Measurements from ENCODE around the gene TNFSF9. TPM values are rescaled to one million over a fixed set of nuclear protein-coding genes. Genes with fewer than 3 reads are reported as not detected.

Gene TNFSF9
- total and polyA plus RNA-seq, 2 donors (not counting 1 experiment from before 2014, with no cell fraction given) = 11.7 to 24.3 TPM

GRCh38 chr19:6570764-6571163 is 39.9 kb downstream of the TNFSF9 start:
- H3K36me3 ChIP-seq (replicated peaks in 1 of 2; ENCODE audit: control extremely low read depth in 1 of 2, control insufficient read depth in 1 of 2, extremely low read depth in 1 of 2, insufficient read depth in 2 of 2, low read length in 1 of 2) = no peaks in the 10 kb centered on the region
- no peak overlapping the region for H3K4me3 ChIP-seq (ENCODE audit: control extremely low read depth in 1 of 5, extremely low read depth in 1 of 5, insufficient read depth in 1 of 5, low read depth in 2 of 5, low read length in 4 of 5)
- no peak for TF ChIP-seq EZH2 (IDR thresholded peaks at IDR 0.05; ENCODE audit: borderline replicate concordance, insufficient read depth, low read depth, low read length, poor library complexity, severe bottlenecking)
- TF ChIP-seq CTCF (IDR thresholded peaks at IDR 0.05) = no peak
- no peaks in the 10 kb centered on the region for H4K20me1 ChIP-seq (ENCODE audit: control insufficient read depth, insufficient read depth, low read length, poor library complexity, severe bottlenecking)
- ChIA-PET POLR2A (no interaction called here), CTCF (interaction anchor here (1.1 kb wide), 1 partner anchor 31 kb away, joined by 3 read pairs; no protein-coding TSS in a partner anchor)
- H3K27ac ChIP-seq (ENCODE audit: low read length in 2 of 2) = no peak overlapping the region
- H3K27ac Mint-ChIP-seq = no peak overlapping the region
- 100% methylated on average over 1 of the region's 3 CpGs for WGBS (ENCODE audit: insufficient coverage)
- DNase-seq = no peak
- peaks cover 0 to 16% (median 2%) of the 10 kb centered on the region in 4 experiments for H3K27me3 ChIP-seq (replicated peaks in 1 of 4; ENCODE audit: control extremely low read depth in 1 of 4, control insufficient read depth in 3 of 4, insufficient read depth in 4 of 4, low read length in 3 of 4)
- H3K4me1 ChIP-seq (ENCODE audit: control insufficient read depth in 2 of 2, insufficient read depth in 2 of 2, low read length in 2 of 2) = no peaks in the 10 kb centered on the region
- H3K9me3 ChIP-seq (ENCODE audit: control extremely low read depth in 1 of 3, control insufficient read depth in 2 of 3, insufficient read depth in 1 of 3, low read length in 2 of 3) = peaks cover 0 to 4% (median 0%) of the 10 kb centered on the region in 3 donors
- peaks cover 3% of the 10 kb centered on the region for H3K9me3 Mint-ChIP-seq (ENCODE audit: insufficient read depth)
- no peaks in the 10 kb centered on the region for H3K79me2 ChIP-seq (ENCODE audit: control insufficient read depth, insufficient read depth, low read length)
- H3K27me3 Mint-ChIP-seq = peaks cover 13% of the 10 kb centered on the region
- no peak for ATAC-seq (ENCODE audit: low read depth)
- peaks cover 2% of the 10 kb centered on the region for H3K4me1 Mint-ChIP-seq
- no peak overlapping the region for H3K4me3 Mint-ChIP-seq
- intact Hi-C loops (cut with micrococcal nuclease) = no loop called here
- no peak overlapping the region for H3K4me2 ChIP-seq (replicated peaks; ENCODE audit: low read depth, low read length, poor library complexity, severe bottlenecking)
- H2AFZ ChIP-seq (ENCODE audit: insufficient read depth, low read depth, low read length, poor library complexity, severe bottlenecking) = no peak overlapping the region
- H3K9ac ChIP-seq (ENCODE audit: low read length) = no peak overlapping the region

- CTCF ChIA-PET = interaction anchor here (0.7 to 1.1 kb wide), 2 partner anchors 31 kb away, joined by 3 to 4 read pairs; no protein-coding TSS in a partner anchor
- ATAC-seq (ENCODE audit: low read depth) (no peak), DNase-seq (no peak)
- Mint-ChIP-seq H3K27ac (no peak overlapping the region), H3K4me1 (peaks cover 2% of the 10 kb centered on the region), H3K4me3 (no peak overlapping the region), H3K9me3 (ENCODE audit: insufficient read depth) (peaks cover 3% of the 10 kb centered on the region), H3K27me3 (peaks cover 13% of the 10 kb centered on the region)
- Histone ChIP-seq H3K9ac (ENCODE audit: low read length) (no peak overlapping the region), H3K4me2 (replicated peaks; ENCODE audit: low read depth, low read length, poor library complexity, severe bottlenecking) (no peak overlapping the region), H2AFZ (ENCODE audit: insufficient read depth, low read depth, low read length, poor library complexity, severe bottlenecking) (no peak overlapping the region), H3K4me3 (ENCODE audit: control extremely low read depth in 1 of 5, extremely low read depth in 1 of 5, insufficient read depth in 1 of 5, low read depth in 2 of 5, low read length in 4 of 5) (no peak overlapping the region), H3K27ac (ENCODE audit: low read length in 2 of 2) (no peak overlapping the region), H3K36me3 (replicated peaks in 1 of 2; ENCODE audit: control extremely low read depth in 1 of 2, control insufficient read depth in 1 of 2, extremely low read depth in 1 of 2, insufficient read depth in 2 of 2, low read length in 1 of 2) (no peaks in the 10 kb centered on the region), H3K4me1 (ENCODE audit: control insufficient read depth in 2 of 2, insufficient read depth in 2 of 2, low read length in 2 of 2) (peaks cover 0 to 3% of the 10 kb centered on the region in 2 donors), H4K20me1 (ENCODE audit: control insufficient read depth, insufficient read depth, low read length, poor library complexity, severe bottlenecking) (no peaks in the 10 kb centered on the region), H3K27me3 (replicated peaks in 1 of 4; ENCODE audit: control extremely low read depth in 1 of 4, control insufficient read depth in 3 of 4, insufficient read depth in 4 of 4, low read length in 3 of 4) (peaks cover 0 to 16% (median 2%) of the 10 kb centered on the region in 4 experiments), H3K79me2 (ENCODE audit: control insufficient read depth, insufficient read depth, low read length) (no peaks in the 10 kb centered on the region), H3K9me3 (ENCODE audit: control extremely low read depth in 1 of 3, control insufficient read depth in 2 of 3, insufficient read depth in 1 of 3, low read length in 2 of 3) (peaks cover 0 to 4% (median 0%) of the 10 kb centered on the region in 3 donors)
- no peak for TF ChIP-seq CTCF (IDR thresholded peaks at IDR 0.05)
- no peak for TF ChIP-seq EZH2 (IDR thresholded peaks at IDR 0.05; ENCODE audit: borderline replicate concordance, insufficient read depth, low read depth, low read length, poor library complexity, severe bottlenecking)
- POLR2A ChIA-PET = no interaction called here
- intact Hi-C loops (cut with micrococcal nuclease) = no loop called here
These were observed 40.3 kb downstream of the TNFSF9 start for GRCh38 chr19:6571167-6571566.
